GM21381 (cell line): ENCODE measurements around the gene ZNF280D.

Experiments
- ATAC-seq: cut with Tn5 transposase; IDR thresholded peaks from one replicate; pipeline ENCODE4 v1.9.1; 2021; ENCODE audit warnings: mild to moderate bottlenecking, moderate library complexity; ENCODE audit not compliant: unreplicated experiment

Gene ZNF280D

GRCh38 chr15:56754772-56755370 is 21.6 kb upstream of the ZNF280D start:
- no peak for ATAC-seq

GRCh38 chr15:56752986-56753385 is 19.7 kb upstream of the ZNF280D start:
- ATAC-seq: no peak

GRCh38 chr15:56749982-56750381 is 16.7 kb upstream of the ZNF280D start:
- ATAC-seq: no peak

GRCh38 chr15:56744701-56745683 is 11.7 kb upstream of the ZNF280D start:
- ATAC-seq: no peak

GRCh38 chr15:56741541-56741940 is 8.2 kb upstream of the ZNF280D start:
- ATAC-seq: no peak

GRCh38 chr15:56739964-56740640 is 6.8 kb upstream of the ZNF280D start:
- no peak for ATAC-seq

GRCh38 chr15:56739474-56739873 is 6.2 kb upstream of the ZNF280D start:
- ATAC-seq: no peak

GRCh38 chr15:56737791-56738190 is 4.5 kb upstream of the ZNF280D start:
- ATAC-seq: no peak

GRCh38 chr15:56736881-56737707 is 3.8 kb upstream of the ZNF280D start:
- ATAC-seq: no peak

GRCh38 chr15:56736308-56736707 is 3.0 kb upstream of the ZNF280D start:
- ATAC-seq: no peak

- no peak for ATAC-seq
Measured at GRCh38 chr15:56735589-56735988, 2.3 kb upstream of the ZNF280D start.

GRCh38 chr15:56734013-56734635 is 815 bp upstream of the ZNF280D start:
- no peak for ATAC-seq

GRCh38 chr15:56732886-56733135 is 498 bp downstream of the ZNF280D start:
- no peak for ATAC-seq

- ATAC-seq: no peak
Measured at GRCh38 chr15:56732135-56732885, 999 bp downstream of the ZNF280D start.

- no peak for ATAC-seq
Measured at GRCh38 chr15:56731548-56731947, 1.8 kb downstream of the ZNF280D start.

GRCh38 chr15:56729561-56729960 is 3.7 kb downstream of the ZNF280D start:
- ATAC-seq: no peak

- no peak for ATAC-seq
Measured at GRCh38 chr15:56725386-56725785, 7.9 kb downstream of the ZNF280D start.

GRCh38 chr15:56724232-56724631 is 9.1 kb downstream of the ZNF280D start:
- ATAC-seq: no peak

GRCh38 chr15:56723787-56724186 is 9.5 kb downstream of the ZNF280D start:
- ATAC-seq: no peak
